Fibroblast of mammary gland (primary cell): ENCODE measurements around the gene PDILT.

ENCODE experiments used
- DNase-seq: peaks from one replicate; pipeline ENCODE4 v3.0.0-alpha.2; 2010; ENCODE audit warnings: low read depth
- H3K4me3 ChIP-seq: 2 replicates; pipeline ENCODE4 v1.5.1; 2011; ENCODE audit warnings: low read depth, mild to moderate bottlenecking, low read length, moderate library complexity; ENCODE audit not compliant: control insufficient read depth
- CTCF ChIP-seq: conservative IDR thresholded peaks from 2 replicates; pipeline ENCODE4 v1.5.1; 2011; ENCODE audit warnings: low read depth, low read length, inconsistent platforms; ENCODE audit not compliant: control insufficient read depth, insufficient read depth

The PDILT gene

GRCh38 chr16:20396846-20397467 lies 7.6 kb downstream of the PDILT start:
- H3K4me3 ChIP-seq = no peak overlapping the region
- no peak for DNase-seq
- TF ChIP-seq CTCF = no peak

DNA sequence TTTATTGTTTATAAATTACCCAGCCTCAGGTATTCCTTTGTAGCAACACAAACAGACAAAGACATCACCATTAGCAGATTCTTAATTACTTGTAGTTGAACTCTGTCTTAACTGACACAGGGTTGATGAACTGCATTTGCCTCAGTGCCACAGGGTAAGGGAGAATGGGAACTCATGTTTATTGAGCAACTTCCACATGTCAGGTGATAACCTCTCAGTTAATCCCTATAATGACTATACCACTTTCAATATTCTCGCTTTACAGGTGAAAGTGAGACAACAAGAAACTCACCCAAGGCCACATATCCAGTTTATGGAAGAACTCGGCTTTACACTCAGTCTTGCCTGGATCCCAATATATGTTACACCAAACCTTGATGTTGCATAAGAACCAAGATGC lies 8.6 kb downstream of the PDILT start:
- TF ChIP-seq CTCF = no peak
- no peak for DNase-seq
- H3K4me3 ChIP-seq = no peak overlapping the region

GRCh38 chr16:20393801-20394577 lies 10.5 kb downstream of the PDILT start:
- no peak for DNase-seq
- no peak overlapping the region for H3K4me3 ChIP-seq
- no peak for TF ChIP-seq CTCF

- no peak for TF ChIP-seq CTCF
- H3K4me3 ChIP-seq = no peak overlapping the region
- DNase-seq = no peak
Measured at GRCh38 chr16:20391045-20391444, 13.5 kb downstream of the PDILT start.

GRCh38 chr16:20388854-20389253 lies 15.7 kb downstream of the PDILT start:
- H3K4me3 ChIP-seq = no peak overlapping the region
- TF ChIP-seq CTCF = no peak
- DNase-seq = no peak

- H3K4me3 ChIP-seq = no peak overlapping the region
- no peak for DNase-seq
- TF ChIP-seq CTCF = no peak
Measured at GRCh38 chr16:20387978-20388377, 16.6 kb downstream of the PDILT start.
